Tibial artery (tissue), 4 donors: ENCODE results near the gene ACOT13.

Experiments
- DNase-seq, 2 donors: peaks; one replicate each; pipeline ENCODE4 v3.0.0-alpha.2; 2019
- H3K27ac ChIP-seq, 2 donors: fragments of 200-600 bp; sonication (generic) in 1 of 2; 1 replicate in 1 of 2; 2 replicates in 1 of 2; pipeline ENCODE4 v1.5.1; 2018 to 2019; ENCODE audit warnings: mild to moderate bottlenecking in 1 of 2
- H3K27me3 ChIP-seq, 2 donors: fragments of 200-600 bp; sonication (generic) in 1 of 2; one replicate each; pipeline versions ENCODE4 v1.5.1 to v1.6.0; 2016 to 2019
- H3K36me3 ChIP-seq, 3 donors: fragments of 200-600 bp; sonication (generic) in 2 of 3; one replicate each; pipeline ENCODE4 v1.5.1; 2016 to 2019; ENCODE audit warnings: mild to moderate bottlenecking in 2 of 3
- H3K4me1 ChIP-seq, 4 donors: fragments of 200-600 bp; sonication (generic) in 2 of 4; 1 replicate in 3 of 4; 2 replicates in 1 of 4; pipeline ENCODE4 v1.5.1; 2016 to 2019
- H3K4me3 ChIP-seq, 2 donors: fragments of 200-600 bp; sonication (generic) in 1 of 2; 1 replicate in 1 of 2; 2 replicates in 1 of 2; pipeline ENCODE4 v1.5.1; 2018 to 2019; ENCODE audit warnings: mild to moderate bottlenecking in 2 of 2
- H3K9me3 ChIP-seq, 3 donors: fragments of 200-600 bp; sonication (generic) in 1 of 3; one replicate each; pipeline ENCODE4 v1.5.1; 2016 to 2019
- intact Hi-C: fragments of 100-400 bp; cut with DNase I; formaldehyde crosslinking; loops from one replicate; pipeline ENCODE4 v1.15.0; 2023; ENCODE audit warnings: low total_unique reads
- TF ChIP-seq, protein P1 (sequence below), 2 experiments: fragments of 200-600 bp in 1 of 2; fragments of 450-650 bp in 1 of 2; IDR thresholded peaks; one replicate each; pipeline ENCODE4 v1.5.1; 2017 to 2019; ENCODE audit warnings: antibody characterized with exemption in 2 of 2, mild to moderate bottlenecking in 1 of 2, moderate library complexity in 1 of 2

The ACOT13 gene

DNA sequence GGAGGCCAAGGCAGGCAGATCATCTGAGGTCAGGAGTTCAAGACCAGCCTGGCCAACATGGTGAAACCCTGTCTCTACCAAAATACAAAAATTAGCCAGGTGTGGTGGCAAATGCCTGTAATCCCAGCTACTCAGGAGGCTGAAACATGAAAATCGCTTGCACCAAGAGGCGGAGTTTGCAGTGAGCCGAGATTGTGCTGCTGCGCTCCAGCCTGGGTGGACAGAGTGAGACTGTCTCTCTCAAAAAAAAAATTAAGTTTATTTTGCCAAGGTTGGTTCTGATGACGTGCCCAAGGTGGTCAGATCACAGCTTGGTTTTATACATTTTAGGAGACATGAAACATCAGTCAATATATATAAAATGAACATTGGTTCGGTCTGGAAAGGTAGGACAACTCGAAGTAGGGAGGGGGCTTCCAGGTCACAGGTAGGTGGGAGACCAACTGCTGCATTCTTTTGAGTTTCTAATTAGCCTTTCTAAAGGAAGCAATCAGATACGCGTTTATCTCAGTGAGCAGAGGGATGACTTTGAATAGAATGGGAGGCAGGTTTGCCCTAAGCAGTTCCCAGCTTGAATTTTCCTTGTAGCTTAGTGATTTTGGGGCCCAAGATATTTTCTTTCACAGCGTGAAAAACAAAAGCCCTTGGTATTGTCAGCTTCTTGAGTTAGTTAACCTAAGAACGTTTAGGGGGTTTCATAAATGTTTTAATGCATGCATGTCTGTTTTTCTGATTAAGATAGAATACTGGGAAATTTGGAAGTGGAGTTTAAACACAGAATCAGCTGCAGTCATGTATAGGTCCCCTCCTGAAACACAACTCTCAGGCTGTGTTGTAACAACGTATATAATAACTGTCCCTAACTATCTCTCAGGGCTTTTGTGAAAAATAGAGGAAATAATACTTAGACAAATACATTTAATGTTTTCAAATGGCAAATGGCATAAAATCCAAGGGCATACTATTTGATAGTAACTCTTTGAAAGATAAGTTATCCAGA is 16.7 kb downstream of the ACOT13 start:
- TF ChIP-seq, protein P1, sequence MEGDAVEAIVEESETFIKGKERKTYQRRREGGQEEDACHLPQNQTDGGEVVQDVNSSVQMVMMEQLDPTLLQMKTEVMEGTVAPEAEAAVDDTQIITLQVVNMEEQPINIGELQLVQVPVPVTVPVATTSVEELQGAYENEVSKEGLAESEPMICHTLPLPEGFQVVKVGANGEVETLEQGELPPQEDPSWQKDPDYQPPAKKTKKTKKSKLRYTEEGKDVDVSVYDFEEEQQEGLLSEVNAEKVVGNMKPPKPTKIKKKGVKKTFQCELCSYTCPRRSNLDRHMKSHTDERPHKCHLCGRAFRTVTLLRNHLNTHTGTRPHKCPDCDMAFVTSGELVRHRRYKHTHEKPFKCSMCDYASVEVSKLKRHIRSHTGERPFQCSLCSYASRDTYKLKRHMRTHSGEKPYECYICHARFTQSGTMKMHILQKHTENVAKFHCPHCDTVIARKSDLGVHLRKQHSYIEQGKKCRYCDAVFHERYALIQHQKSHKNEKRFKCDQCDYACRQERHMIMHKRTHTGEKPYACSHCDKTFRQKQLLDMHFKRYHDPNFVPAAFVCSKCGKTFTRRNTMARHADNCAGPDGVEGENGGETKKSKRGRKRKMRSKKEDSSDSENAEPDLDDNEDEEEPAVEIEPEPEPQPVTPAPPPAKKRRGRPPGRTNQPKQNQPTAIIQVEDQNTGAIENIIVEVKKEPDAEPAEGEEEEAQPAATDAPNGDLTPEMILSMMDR (IDR thresholded peaks at IDR 0.05): no peak
- Histone ChIP-seq H3K27me3 (no peaks in the 10 kb centered on the region), H3K27ac (no peak overlapping the region), H3K9me3 (no peaks in the 10 kb centered on the region), H3K36me3 (no peaks in the 10 kb centered on the region), H3K4me3 (no peak overlapping the region), H3K4me1 (no peaks in the 10 kb centered on the region)
- intact Hi-C loops: no loop called here
- DNase-seq: no peak

- DNase-seq: no peak
- no peaks in the 10 kb centered on the region for H3K9me3 ChIP-seq
- no peak overlapping the region for H3K4me3 ChIP-seq
- TF ChIP-seq, protein P1 (IDR thresholded peaks at IDR 0.05): no peak
- intact Hi-C loops: no loop called here
- H3K36me3 ChIP-seq: no peaks in the 10 kb centered on the region
- H3K4me1 ChIP-seq: peaks cover 0 to 10% (median 0%) of the 10 kb centered on the region in 4 donors
- no peaks in the 10 kb centered on the region for H3K27me3 ChIP-seq
- no peak overlapping the region for H3K27ac ChIP-seq
Measured at GRCh38 chr6:24686408-24686807, 19.5 kb downstream of the ACOT13 start.

DNA sequence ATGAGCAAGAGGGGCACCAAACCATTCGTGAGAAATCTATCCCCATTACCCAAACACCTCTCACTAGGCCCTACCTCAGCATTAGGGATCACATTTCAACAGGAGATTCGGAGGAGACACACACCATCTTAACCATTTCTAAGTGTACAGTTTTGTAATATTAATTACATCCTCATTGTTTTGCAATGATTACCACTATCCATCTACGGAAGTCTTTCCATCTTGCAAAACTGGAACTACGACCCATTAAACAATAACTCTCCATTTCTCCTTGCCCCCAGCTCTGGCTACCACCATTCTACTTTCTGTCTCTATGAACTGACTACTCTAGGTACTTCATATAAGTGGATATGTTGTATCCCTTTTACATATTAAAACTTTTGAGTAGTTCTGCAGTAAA is 20.1 kb downstream of the ACOT13 start:
- Histone ChIP-seq H3K4me1 (peaks cover 0 to 10% (median 0%) of the 10 kb centered on the region in 4 donors), H3K27me3 (no peaks in the 10 kb centered on the region), H3K9me3 (no peaks in the 10 kb centered on the region), H3K36me3 (no peaks in the 10 kb centered on the region), H3K27ac (no peak overlapping the region), H3K4me3 (no peak overlapping the region)
- intact Hi-C loops: no loop called here
- TF ChIP-seq, protein P1 (IDR thresholded peaks at IDR 0.05): no peak
- no peak for DNase-seq

DNA sequence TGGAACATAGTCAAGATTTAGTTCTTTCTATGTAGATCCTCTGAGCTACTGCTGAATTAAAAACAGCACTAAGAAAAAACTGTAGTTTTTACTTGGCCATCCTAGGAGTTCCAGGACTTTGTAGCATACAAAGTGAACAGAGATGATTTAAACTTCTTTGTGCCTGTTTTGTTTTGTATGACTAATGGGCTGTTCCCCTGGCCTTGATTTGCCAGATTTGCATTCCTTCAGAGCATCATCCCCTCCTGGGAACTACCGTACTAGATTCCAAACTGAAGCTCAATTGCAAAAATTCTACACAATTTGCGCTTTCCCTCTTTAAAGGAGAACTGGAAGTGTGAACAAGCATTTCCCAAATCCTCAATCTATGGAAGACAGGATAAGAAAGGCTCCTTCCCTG is 23.1 kb downstream of the ACOT13 start:
- TF ChIP-seq, protein P1 (IDR thresholded peaks at IDR 0.05): no peak
- Histone ChIP-seq H3K4me1 (peaks cover 0 to 10% (median 0%) of the 10 kb centered on the region in 4 donors), H3K36me3 (peaks cover 0 to 3% (median 0%) of the 10 kb centered on the region in 3 donors), H3K4me3 (no peak overlapping the region), H3K27me3 (no peaks in the 10 kb centered on the region), H3K27ac (no peak overlapping the region), H3K9me3 (no peaks in the 10 kb centered on the region)
- intact Hi-C loops: no loop called here
- DNase-seq: no peak

GRCh38 chr6:24690593-24690992 is 23.7 kb downstream of the ACOT13 start:
- H3K36me3 ChIP-seq: peaks cover 0 to 3% (median 0%) of the 10 kb centered on the region in 3 donors
- no peaks in the 10 kb centered on the region for H3K27me3 ChIP-seq
- intact Hi-C loops: no loop called here
- TF ChIP-seq, protein P1 (IDR thresholded peaks at IDR 0.05): no peak
- H3K27ac ChIP-seq: no peak overlapping the region
- no peaks in the 10 kb centered on the region for H3K9me3 ChIP-seq
- no peak for DNase-seq
- H3K4me1 ChIP-seq: peaks cover 0 to 10% (median 0%) of the 10 kb centered on the region in 4 donors
- no peak overlapping the region for H3K4me3 ChIP-seq
